ENCODE measurements around the gene CREB3L1. TPM values are rescaled to one million over a fixed set of nuclear protein-coding genes. Genes with fewer than 3 reads are reported as not detected.
"Not testable (repeated sequence)": the region's sequence is repeated elsewhere in the genome, so short reads cannot be mapped to it uniquely, and the experiment has no call there.

CREB3L1 gene
- total RNA-seq, 1 donor from 2014 or later = 1.2 TPM

DNA sequence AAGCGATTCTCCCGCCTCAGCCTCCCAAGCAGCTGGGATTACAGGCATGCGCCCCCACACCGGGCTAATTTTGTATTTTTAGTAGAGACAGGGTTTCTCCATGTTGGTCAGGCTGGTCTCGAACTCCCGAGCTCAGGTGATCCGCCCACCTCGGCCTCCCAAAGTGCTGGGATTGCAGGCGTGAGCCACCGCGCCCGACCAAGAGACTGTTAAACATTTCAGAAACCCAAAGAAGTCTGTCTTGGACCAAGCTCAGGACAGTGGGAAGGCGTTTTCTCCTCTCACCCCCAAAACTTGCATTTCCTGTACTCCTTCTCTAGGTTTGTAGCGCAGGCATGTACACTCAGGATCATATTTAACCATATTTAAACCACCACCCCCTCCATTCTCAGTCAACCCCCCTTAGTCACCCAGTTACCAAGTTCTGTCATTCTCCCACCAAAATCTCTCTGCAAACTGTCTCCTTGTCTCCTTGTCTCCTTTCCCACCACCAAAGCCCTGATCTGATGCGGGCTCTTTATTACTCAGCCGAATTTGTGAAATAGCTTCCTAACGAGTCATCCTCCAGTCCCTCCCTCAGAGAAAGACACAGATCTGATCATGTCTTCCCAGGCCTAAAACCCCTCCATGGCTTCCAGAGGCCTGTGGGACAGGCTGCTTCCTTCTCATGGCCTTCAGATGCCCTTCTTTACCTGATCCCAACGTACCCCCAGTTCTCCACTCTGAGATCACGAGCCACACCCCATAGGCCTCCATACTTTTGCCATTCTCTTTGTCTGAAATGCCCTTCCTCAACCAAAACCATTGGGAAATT is 29.0 kb upstream of the CREB3L1 start:
- no peak for DNase-seq

GRCh38 chr11:46249103-46249937 is 28.1 kb upstream of the CREB3L1 start:
- DNase-seq = no peak

DNA sequence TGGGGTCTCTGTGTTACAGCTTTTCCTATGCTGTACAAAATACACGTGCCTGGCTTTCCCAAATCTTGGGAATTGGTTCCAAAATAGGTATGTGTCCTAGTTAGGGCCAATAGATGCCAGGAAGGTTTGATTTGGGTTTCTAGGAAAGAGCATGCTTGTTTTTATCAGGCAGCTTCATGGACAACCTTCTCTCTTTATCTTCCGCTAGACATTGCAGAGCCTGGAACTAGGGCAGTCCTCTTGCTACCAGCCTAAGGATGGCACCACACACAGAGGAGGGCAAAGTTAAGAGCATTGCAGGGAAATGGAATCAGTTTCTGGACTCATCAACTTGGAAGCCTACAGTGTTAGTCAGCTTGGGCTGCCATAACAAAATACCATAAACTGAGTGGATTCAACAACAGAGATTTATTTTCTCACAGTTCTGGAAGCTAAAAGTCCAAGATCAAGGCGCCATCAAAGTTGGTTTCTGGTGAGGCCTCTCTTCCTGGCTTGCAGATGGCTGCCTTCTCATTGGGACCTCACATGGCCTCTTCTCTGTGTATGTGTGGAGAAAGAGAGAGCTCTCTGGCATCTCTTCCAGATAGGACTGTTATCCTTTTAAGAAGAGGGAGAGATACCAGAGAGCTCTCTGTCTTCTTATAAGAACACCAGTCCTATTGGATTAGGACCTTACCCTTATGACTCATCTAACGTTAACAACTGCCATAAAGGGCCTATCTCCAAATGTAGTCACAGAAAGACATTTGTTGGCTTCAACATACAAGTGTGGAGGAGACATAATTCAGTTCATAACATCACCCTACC is 27.3 kb upstream of the CREB3L1 start:
- no peak for DNase-seq

GRCh38 chr11:46250745-46251052 is 26.8 kb upstream of the CREB3L1 start:
- DNase-seq = no peak

DNA sequence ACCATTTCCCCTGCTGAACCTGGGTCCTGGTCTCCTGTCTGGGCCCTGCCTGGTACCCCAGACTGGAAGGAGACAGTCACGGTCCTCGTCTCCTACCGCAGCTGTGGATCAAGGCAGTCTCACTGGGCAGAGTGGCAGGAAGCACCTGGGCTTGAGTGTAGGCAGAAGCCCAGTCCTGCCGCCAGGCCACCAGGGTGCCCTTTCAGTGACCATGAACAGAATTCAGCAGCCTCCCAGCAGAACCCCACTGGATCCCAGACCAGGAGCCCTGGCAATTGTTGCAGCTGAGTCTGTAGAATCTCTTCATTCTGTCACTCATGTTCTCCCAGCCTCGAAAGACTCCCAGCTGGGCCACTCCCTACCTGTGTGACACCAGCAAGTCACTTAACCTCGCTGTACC is 25.5 kb upstream of the CREB3L1 start:
- no peak for DNase-seq

GRCh38 chr11:46252373-46252914 is 25.0 kb upstream of the CREB3L1 start:
- DNase-seq = no peak

GRCh38 chr11:46253258-46254132 is 24.0 kb upstream of the CREB3L1 start:
- DNase-seq = no peak

- DNase-seq = no peak
These were observed 23.4 kb upstream of the CREB3L1 start for GRCh38 chr11:46254133-46254491.

DNA sequence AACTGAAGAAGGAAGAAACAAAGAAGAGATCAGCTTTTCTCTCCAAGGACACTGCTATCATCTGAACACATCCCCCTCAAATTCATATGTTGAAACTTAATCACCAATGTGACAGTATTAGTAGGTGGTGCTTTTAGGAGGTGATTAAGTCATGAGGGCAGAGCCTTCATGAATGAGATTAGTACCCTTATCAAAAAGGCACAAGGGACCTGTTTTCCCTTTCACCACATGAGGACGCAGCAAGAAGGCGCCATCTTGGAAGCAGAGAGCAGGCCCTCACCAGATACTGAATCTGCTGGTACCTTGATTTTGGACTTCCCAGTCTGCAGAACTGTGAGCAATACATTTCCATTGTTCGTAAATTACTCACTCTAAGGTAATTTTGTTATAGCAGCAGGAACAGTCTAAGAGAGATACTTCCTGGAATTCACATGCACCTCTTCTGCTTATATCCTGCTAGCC is 20.9 kb upstream of the CREB3L1 start:
- DNase-seq = no peak

DNA sequence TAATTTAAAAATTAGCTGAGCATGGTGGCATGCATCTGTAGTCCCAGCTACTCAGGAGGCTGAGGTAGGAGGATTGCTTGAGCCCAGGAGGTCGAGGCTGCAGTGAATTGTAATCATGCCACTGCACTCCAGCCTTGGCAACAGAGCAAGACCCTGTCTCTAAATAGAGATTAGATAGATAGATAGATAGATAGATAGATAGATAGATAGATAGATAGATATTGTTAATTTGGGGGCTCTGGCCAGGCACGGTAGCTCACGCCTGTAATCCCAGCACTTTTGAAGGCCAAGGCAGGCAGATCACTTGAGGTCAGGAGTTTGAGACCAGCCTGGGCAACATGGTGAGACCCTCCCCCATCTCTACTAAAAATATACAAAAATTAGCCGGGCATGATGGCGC is 18.1 kb upstream of the CREB3L1 start:
- DNase-seq = not testable (repeated sequence)

DNA sequence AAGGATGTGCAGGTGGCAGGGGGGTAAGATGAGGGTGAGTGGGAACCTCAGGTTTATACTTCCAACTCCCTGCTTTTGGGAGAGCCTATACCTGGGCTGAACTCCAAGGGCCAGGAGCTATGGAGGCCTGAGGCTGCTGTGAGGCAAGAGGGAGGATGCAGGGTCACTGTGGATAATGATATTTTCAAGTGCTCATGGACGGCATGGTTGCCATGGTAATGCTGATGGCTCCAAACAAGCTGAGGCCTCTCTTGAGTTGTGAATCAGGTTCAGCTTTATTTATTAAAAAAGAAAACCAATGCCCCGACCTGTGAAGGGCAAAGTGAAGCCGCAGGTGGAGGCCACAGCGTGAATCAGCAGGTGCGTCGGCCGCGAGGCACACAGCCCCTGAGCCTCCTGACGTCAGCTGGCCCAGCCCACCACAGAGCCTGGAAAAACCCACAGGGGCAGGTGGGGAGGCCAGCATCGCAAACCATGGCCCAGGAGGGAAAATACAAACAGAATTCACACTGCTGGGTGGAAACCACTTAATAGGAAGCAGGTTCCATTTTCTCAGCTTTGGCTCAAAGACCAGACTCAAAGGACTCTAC is 17.4 kb upstream of the CREB3L1 start:
- no peak for DNase-seq

GRCh38 chr11:46263120-46263519 is 14.3 kb upstream of the CREB3L1 start:
- no peak for DNase-seq

GRCh38 chr11:46264030-46264429 is 13.4 kb upstream of the CREB3L1 start:
- no peak for DNase-seq

DNA sequence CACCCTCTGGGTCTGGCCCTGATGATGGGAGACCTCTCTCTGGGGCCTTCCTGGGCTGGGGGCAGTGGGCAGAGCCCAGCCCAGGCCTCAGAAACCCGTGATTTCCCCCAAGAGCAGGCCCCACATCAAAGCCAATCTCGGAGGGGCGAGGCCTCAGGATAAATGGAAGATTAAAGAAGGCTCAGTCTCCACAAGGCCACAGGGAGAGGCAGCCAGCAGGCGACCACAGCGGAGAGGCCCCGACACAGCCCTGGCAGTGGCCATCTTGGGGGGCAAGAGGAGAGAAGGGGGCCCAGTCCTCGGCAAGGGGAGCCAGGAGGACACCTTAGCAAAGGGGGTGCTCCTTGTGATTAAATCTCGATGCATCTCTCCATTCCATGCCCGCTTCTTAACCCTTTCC is 12.5 kb upstream of the CREB3L1 start:
- DNase-seq = no peak

DNA sequence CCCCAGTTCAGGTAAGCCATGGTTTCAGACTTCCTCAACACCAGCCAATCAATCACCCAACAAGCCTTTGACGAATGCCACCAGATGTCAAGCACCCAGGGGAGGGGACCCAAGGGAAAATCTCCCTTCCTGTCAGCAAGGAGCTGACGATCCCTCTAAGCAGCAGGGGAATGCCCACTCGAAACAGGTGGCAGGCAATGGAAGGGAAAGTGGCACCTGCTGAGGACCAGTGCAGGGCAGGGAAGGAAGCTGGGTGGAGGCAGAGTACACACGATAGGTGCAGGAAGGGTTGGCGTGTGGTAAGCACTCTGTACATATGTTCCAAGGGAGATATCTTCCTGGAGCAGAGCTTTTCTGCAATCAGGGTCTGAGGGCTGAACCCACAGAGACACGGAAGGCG is 11.7 kb upstream of the CREB3L1 start:
- no peak for DNase-seq

DNA sequence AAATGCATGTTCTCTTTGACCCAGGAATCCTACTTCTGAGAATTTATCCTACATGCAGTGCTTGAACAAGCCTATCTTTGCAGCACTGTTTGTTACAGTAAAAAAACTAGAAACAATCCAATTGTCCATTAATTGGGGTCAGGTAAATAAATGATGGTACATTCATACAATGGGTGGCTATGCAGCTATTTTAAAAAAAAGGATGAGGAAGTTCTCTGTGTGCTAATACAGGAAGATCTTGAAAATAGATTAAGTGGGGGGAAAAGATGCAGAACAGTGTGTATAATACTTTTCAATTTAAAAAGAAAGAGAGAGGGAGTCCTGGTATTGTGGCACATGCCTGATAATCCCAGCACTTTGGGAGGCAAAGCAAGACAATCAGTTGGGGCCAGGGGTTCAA is 9.5 kb upstream of the CREB3L1 start:
- DNase-seq = no peak

- no peak for DNase-seq
These were observed 6.8 kb upstream of the CREB3L1 start for GRCh38 chr11:46270684-46271083.

- no peak for DNase-seq
These were observed 6.1 kb upstream of the CREB3L1 start for GRCh38 chr11:46271407-46271806.

GRCh38 chr11:46271875-46272815 is 5.3 kb upstream of the CREB3L1 start:
- no peak for DNase-seq

GRCh38 chr11:46272816-46273427 is 4.5 kb upstream of the CREB3L1 start:
- DNase-seq = no peak
